Activated naive CD4-positive, alpha-beta T cell treated with Interleukin-2 at 50 U/mL for 16 hours (primary cell): ENCODE results near the gene COX7B.

Source experiments
- DNase-seq: peaks from one replicate; pipeline ENCODE4 v3.0.0-alpha.2; 2020

The COX7B gene

DNA sequence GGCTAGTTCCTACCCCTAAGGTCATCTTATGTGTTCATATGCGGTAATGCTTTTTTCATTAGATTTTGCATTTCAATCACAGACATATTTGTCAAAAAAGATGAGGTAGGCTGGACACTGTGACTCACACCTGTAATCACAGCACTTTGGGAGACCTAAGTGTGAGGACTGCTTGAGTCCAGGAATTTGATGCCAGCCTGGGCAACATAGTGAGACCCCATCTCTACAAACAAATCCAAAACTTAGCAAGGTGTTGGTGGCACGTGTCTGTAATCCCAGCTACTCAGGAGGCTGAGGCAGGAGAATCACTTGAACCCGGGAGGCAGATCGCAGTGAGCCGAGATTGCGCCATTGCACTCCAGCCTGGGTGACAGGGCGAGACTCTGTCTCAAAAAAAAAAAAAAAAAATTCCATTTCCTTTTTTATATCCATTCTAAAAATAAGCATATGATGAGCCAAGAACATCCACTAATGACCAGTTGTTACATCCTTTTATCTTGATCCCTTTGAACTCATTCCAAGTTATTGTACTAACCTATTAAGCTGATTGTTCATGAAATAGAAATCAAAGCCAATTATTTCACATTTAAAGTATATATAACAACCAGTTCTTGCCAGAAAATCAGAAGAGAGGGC lies 46.8 kb downstream of the COX7B start:
- no peak for DNase-seq

DNA sequence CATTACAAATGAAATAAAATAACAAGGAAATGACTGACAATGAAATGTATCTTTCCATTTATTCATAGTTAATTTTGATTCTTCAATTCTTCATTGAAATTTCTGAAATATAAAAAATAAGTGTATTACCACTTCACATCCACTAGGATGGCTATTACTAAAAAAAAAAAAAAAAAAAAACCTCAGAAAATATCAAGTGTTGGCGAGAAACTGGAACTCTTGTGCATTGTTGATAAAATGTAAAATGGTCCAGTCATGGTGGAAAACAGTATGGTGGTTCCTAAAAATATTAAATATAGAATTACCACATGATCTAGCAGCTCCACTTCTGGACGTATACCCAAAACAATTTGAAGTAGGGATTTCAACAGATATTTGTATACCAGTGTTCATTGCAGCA lies 47.3 kb downstream of the COX7B start:
- no peak for DNase-seq

DNA sequence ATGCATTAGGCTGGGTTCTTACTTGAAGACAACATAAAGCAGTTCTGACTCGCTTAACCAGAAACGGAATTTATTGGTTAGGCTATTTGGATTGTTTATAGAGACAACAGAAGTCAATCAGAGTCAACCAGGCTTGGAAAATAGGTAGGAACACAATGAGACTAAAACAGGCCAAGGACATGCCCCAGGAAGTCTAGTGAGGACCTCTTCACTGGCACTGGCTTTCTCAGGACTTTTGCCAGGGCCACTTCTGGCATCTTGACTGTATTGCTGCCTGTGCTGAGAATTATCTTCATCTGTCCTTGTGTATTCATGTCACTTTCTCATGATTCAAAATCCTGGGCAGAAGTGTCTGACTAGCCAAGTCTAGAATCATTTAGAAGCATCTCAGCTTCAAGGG lies 50.6 kb downstream of the COX7B start:
- no peak for DNase-seq

DNA sequence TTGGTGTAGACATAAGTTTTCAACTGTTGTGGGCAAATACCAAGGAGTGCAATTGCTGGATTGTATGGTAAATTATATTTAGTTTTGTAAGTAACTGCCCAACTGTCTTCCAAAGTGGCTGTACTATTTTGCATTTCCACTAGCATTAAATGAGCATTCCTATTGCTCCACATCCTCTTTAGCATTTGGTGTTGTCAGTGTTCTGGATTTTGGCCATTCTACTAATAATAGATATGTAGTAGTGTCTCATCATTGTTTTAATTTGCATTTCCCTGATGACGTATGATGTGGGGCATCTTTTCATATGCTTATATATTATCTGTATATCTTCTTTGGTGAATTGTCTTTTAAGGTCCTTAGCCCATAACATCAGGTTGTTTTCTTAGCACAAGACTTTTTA lies 52.9 kb downstream of the COX7B start:
- no peak for DNase-seq

DNA sequence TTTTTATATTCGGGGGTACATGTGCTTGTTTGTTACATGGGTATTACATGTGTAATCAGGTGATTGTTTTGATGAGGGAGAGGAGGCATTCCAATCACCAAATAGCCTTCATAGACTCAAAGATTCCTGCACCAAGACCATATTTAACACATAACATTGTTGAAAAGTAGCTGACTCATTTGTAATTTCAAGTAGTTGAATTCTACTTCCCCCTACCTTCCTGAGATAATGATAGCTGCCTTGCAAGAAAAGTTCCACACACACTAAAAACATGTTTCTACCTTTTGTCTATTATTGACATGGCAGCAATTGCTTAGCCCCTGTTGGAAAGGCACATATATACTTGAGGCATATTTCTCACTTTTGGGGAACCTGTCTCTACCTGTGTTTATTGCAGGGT lies 54.0 kb downstream of the COX7B start:
- no peak for DNase-seq

DNA sequence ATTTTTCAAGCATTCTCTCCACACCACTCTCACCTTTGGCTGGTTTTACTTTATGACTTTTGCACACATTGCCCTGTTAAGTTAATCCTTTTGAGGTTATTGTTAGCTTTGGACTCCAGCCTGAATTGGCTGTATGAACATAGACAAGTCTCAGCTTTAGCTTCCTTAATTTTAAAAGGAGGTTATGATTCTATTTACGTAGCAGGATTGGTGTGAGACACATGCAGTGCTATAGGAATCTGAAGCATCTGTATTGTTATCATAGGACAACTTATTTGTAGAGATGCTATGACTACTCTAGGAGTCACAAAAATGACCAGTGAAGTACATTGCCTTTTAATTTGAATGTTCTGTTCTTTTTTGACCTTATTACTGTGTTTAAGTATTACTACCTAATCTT lies 54.4 kb downstream of the COX7B start:
- no peak for DNase-seq
